Effector memory CD8-positive, alpha-beta T cell (primary cell): ENCODE data around the gene MAN1A1.
"Not testable (repeated sequence)": the region's sequence is repeated elsewhere in the genome, so short reads cannot be mapped to it uniquely, and the experiment has no call there.

ENCODE experiments used
- ATAC-seq: fragments of 150-1000 bp; cut with Tn5 transposase; replicated peaks from 2 replicates; pipeline ENCODE4 v1.10.0; 2021; ENCODE audit warnings: mild to moderate bottlenecking, moderate library complexity
- DNase-seq, 3 experiments: peaks; one replicate each; pipeline ENCODE4 v3.0.0; 2021
- H3K27ac Mint-ChIP-seq, 2 donors: one replicate each; pipeline ENCODE4 v1.8.0; 2022; ENCODE audit warnings: mild to moderate bottlenecking in 2 of 2, mixed read lengths in 2 of 2, moderate library complexity in 2 of 2
- H3K27me3 Mint-ChIP-seq, 2 donors: one replicate each; pipeline ENCODE4 v1.8.0; 2022; ENCODE audit warnings: mixed read lengths in 2 of 2
- H3K36me3 Mint-ChIP-seq: one replicate; pipeline ENCODE4 v1.8.0; 2022; ENCODE audit warnings: mild to moderate bottlenecking, moderate library complexity, mixed read lengths; ENCODE audit not compliant: insufficient read depth
- H3K4me1 Mint-ChIP-seq, 2 donors: one replicate each; pipeline ENCODE4 v1.8.0; 2022; ENCODE audit warnings: low read depth in 2 of 2, mixed read lengths in 2 of 2
- H3K4me3 Mint-ChIP-seq, 2 donors: one replicate each; pipeline ENCODE4 v1.8.0; 2022; ENCODE audit warnings: mild to moderate bottlenecking in 2 of 2, mixed read lengths in 2 of 2, moderate library complexity in 2 of 2
- H3K9me3 Mint-ChIP-seq, 2 donors: one replicate each; pipeline ENCODE4 v1.8.0; 2022; ENCODE audit warnings: mixed read lengths in 2 of 2

The MAN1A1 gene

DNA sequence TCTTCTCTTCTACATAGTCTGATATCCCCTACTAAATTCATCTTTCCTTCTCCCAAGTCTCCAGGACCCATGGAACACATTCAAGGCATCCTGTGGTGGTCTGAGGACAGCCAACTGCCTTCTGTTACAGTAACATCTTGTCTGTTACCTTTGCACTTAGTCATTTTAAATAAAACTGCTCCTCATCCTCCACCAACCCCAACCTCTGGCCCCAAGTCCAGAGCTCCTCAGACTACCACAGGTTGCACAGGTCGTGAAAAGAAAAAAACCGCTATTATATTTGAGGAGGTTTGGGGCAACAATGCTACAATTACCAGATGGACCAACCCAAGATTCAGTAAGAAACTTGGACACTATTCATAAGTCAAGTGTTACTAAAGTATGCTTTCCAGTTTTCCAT lies 49.9 kb downstream of the MAN1A1 start:
- no peak for ATAC-seq
- no peak overlapping the region for H3K27ac Mint-ChIP-seq

DNA sequence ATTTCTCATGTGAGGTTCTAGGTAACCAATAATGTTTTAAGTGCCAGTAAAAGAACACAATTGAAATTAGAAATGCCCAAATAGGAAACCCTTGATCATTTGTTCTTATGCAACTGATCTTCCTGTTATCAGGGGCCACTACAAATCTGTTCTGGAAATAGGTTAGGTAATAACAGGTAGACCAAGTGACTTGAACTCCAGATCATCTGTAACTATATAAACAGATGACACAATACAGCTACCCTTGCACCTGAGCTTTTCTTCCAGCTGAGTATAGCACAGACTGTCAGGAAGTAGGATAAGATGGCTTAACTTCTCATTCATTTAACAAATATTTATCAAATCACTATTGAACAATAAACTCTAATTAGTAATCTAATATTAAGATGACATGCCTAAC lies 52.5 kb downstream of the MAN1A1 start:
- H3K9me3 Mint-ChIP-seq = no peaks in the 10 kb centered on the region
- H3K27ac Mint-ChIP-seq = peak overlapping the region in 1 of 2 donors; percentile 35
- H3K27me3 Mint-ChIP-seq = no peaks in the 10 kb centered on the region
- no peak for ATAC-seq
- DNase-seq = no peak
- H3K36me3 Mint-ChIP-seq = peaks cover 7% of the 10 kb centered on the region
- peaks cover 3 to 9% of the 10 kb centered on the region in 2 donors for H3K4me1 Mint-ChIP-seq
- H3K4me3 Mint-ChIP-seq = no peak overlapping the region

More for the DNA sequence above, 49.9 kb downstream of the MAN1A1 start:
- H3K9me3 Mint-ChIP-seq = no peaks in the 10 kb centered on the region
- H3K4me3 Mint-ChIP-seq = no peak overlapping the region
- DNase-seq = no peak
- peaks cover 16% of the 10 kb centered on the region for H3K36me3 Mint-ChIP-seq
- no peaks in the 10 kb centered on the region for H3K27me3 Mint-ChIP-seq
- H3K4me1 Mint-ChIP-seq = peaks cover 3 to 18% of the 10 kb centered on the region in 2 donors

DNA sequence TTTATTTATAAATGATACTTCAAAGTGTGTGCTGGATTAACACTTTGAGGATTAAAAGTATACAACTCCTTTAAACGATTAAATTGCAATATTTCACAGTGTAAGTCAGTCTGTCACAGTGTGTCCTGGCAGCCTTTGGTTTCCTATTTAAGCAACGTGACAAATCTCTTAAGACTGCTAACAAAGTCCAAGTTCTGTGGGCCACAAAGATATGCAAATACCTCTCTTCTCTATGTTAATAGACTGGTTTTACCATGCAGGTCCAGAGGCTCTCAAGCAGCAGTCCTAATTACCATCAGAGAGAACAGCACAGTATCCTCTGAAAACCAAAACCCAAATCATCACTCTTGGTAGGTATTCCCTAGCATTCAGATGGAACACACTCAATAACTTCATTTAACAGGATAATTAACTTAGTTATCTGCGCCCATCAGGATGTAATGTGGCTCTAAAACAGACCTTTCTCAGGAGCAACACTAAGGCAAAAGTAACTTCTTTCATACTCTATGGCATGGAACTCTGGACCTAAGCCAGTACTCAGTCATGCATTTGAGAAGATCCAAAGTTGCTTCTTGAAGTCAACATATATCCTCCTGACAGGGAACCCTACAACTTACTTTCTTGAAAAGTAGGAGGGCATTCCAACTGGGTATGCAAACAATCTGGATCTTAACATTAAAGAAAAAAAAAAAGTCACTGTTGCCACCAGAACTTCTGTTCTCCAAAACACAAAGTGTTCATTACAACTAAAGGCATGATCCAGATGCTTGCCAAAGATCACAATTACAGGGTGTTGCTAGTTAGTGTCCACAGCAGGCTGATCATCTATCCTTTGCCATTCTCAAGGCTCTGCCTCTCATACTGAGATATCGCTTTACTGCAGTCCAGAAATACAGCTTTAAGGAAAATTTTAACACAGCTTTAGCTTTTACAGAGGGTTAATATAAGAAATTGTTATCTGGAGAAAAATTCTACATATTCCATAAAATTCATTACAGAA lies 53.2 kb downstream of the MAN1A1 start:
- DNase-seq (no peak), ATAC-seq (no peak)
- Mint-ChIP-seq H3K4me3 (no peak overlapping the region), H3K4me1 (peaks cover 3 to 9% of the 10 kb centered on the region in 2 donors), H3K27me3 (no peaks in the 10 kb centered on the region), H3K9me3 (no peaks in the 10 kb centered on the region), H3K36me3 (peaks cover 7% of the 10 kb centered on the region), H3K27ac (peak overlapping the region in 1 of 2 donors; percentile 35)

DNA sequence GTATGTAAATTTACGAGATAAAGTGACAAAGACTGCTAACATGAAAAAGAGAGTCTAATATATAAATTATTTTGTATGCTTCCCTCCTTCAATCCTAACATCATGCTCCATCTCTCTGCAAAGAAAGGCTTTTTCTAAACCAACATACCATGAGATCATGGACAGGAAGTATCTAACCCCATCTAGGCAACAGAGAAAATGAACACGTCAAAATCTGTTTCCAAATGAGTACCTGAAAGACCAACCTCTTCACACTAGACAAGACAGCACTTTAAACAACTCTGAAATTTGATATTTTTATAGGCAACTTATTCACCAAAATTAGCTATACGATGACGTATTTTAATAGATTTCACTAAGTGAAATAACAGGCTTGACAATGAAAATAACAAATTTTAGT lies 54.6 kb downstream of the MAN1A1 start:
- DNase-seq (no peak), ATAC-seq (no peak)
- no peak overlapping the region for H3K27ac Mint-ChIP-seq
- no peaks in the 10 kb centered on the region for H3K9me3 Mint-ChIP-seq
- no peaks in the 10 kb centered on the region for H3K27me3 Mint-ChIP-seq
- H3K36me3 Mint-ChIP-seq = peaks cover 4% of the 10 kb centered on the region
- H3K4me1 Mint-ChIP-seq = peaks cover 6 to 9% of the 10 kb centered on the region in 2 donors
- no peak overlapping the region for H3K4me3 Mint-ChIP-seq

DNA sequence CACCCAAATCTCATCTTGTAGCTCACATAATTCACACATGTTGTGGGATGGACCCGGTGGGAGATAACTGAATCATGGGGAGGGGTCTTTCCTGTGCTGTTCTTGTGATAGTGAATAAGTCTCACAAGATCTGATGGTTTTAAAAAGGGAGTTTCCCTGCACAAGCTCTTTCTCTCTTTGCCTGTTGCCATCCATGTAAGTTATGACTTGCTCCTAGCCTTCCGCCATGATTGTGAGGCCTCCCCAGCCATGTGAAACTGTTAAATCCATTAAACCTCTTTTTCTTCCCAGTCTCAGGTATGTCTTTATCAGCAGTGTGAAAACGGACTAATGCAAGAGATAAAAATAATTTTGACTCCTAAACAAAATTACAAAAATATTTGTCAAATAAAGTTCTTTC lies 58.5 kb downstream of the MAN1A1 start:
- not testable (repeated sequence) for DNase-seq, H3K36me3 Mint-ChIP-seq, ATAC-seq, H3K4me3 Mint-ChIP-seq, H3K9me3 Mint-ChIP-seq, H3K27me3 Mint-ChIP-seq, H3K27ac Mint-ChIP-seq
- H3K4me1 Mint-ChIP-seq = peaks cover 3 to 10% of the 10 kb centered on the region in 2 donors

DNA sequence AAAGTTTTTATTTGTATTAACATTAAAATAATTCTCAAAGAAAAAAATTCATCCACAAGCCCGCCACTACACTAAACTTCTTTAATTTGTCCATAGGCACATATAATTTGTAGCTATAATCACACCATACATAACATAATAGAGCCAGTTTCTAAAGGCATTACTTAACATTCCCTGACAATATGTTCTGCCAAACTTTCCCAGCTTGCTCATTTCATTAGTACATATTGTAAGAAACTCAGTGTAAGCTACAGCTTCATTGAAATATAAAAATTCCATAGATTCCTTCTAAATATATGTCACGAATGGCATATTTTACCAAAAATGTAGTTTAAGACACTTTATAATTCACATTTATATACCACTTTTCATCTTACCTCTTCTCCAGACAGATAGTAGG lies 59.3 kb downstream of the MAN1A1 start:
- Mint-ChIP-seq H3K27ac (no peak overlapping the region), H3K4me3 (no peak overlapping the region), H3K9me3 (no peaks in the 10 kb centered on the region), H3K36me3 (no peaks in the 10 kb centered on the region), H3K27me3 (no peaks in the 10 kb centered on the region), H3K4me1 (peaks cover 3 to 8% of the 10 kb centered on the region in 2 donors)
- ATAC-seq (no peak), DNase-seq (no peak)

DNA sequence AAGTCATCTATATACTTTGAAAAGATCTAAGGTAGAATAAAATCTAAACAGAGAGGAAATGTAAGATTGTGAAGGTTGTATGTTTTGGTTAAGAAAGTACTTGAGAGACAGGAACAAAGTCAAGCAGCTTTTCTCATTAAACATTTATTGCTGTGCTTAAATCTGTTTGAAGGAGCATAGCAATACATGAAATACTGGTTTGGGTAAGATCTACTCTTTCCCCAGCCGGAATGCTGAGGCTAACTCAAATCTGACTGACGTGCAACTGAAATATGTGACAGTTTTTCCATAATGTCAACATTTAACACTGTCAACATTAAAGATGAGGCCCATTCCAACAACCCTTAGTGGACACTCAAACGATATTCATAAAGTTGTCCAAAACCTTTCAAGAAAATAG lies 59.9 kb downstream of the MAN1A1 start:
- H3K27me3 Mint-ChIP-seq = no peaks in the 10 kb centered on the region

DNA sequence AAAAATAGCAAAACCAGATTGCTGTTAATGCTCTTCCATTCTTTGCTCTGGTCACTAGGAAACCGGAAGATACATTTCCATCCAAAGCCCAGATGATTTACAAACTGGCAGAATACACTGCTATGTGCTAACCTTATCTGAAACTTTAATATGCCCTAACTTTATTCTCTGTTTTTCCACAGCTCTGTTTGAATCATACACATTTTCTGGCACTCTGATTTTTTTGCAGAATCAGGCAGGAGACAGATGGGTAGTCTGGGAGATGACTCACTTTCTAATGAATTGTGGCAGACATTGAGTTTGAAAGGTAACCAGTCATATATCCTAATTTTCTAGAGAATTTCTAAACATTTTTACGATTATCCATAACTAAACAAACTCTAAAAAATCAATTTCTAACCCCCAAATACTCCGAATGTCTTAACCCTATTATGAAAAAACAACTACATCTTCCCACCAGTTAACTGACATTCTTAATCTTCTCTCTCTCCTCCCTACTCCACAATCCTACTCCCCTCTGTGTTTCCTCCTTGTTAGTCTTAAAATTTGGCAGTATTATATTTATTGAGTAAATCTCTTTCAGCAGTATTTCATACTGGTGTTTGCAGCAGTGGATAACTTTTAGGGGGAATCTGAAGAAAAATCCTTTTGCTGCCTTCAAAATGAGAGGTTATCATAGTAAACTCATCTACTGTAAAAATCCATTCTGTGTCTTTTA lies 63.5 kb downstream of the MAN1A1 start:
- Mint-ChIP-seq H3K9me3 (no peaks in the 10 kb centered on the region), H3K4me1 (peaks cover 10% of the 10 kb centered on the region in 2 donors), H3K4me3 (no peak overlapping the region), H3K36me3 (peaks cover 4% of the 10 kb centered on the region), H3K27ac (no peak overlapping the region), H3K27me3 (no peaks in the 10 kb centered on the region)
- no peak for ATAC-seq
- no peak for DNase-seq

More for the DNA sequence above, 59.9 kb downstream of the MAN1A1 start:
- no peaks in the 10 kb centered on the region for H3K9me3 Mint-ChIP-seq
- no peak for ATAC-seq
- no peak overlapping the region for H3K4me3 Mint-ChIP-seq
- no peak for DNase-seq
- H3K36me3 Mint-ChIP-seq = no peaks in the 10 kb centered on the region
- peaks cover 5 to 6% of the 10 kb centered on the region in 2 donors for H3K4me1 Mint-ChIP-seq
- no peak overlapping the region for H3K27ac Mint-ChIP-seq

DNA sequence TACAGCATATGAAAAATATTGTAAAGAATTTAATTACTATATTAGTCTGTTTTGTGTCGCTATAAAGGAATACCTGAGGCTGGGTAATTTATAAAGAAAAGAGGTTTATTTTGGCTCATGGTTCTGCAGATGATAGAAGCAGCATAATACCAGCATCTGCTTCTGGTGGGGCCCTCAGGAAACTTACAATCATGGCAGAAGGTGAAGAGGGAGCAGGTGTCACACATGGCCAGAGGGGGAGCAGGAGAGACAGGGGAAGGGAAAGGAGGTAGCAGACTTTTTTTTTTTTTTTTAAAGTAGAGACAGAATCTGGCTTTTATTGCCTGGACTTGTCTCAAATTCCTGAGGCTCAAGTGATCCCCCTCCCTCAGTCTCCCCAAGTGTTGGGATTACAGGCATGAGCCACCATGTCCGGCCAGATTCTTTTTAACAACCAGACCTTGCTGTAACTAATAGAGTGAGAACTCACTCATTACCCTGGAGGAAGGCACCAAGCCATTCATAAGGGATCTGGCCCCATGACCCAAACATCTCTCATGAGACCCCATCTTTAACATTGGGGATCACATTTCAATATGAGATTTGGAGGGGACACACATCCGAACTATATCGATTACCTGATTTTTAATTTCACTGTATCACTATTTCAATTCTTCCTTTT lies 64.6 kb downstream of the MAN1A1 start:
- DNase-seq (peak; percentile 4 to 12 (median 7)), ATAC-seq (peak; percentile 59)
- no peak overlapping the region for H3K4me3 Mint-ChIP-seq
- no peaks in the 10 kb centered on the region for H3K27me3 Mint-ChIP-seq
- peaks cover 9 to 10% of the 10 kb centered on the region in 2 donors for H3K4me1 Mint-ChIP-seq
- H3K9me3 Mint-ChIP-seq = no peaks in the 10 kb centered on the region
- H3K27ac Mint-ChIP-seq = no peak overlapping the region
- H3K36me3 Mint-ChIP-seq = peaks cover 4% of the 10 kb centered on the region

DNA sequence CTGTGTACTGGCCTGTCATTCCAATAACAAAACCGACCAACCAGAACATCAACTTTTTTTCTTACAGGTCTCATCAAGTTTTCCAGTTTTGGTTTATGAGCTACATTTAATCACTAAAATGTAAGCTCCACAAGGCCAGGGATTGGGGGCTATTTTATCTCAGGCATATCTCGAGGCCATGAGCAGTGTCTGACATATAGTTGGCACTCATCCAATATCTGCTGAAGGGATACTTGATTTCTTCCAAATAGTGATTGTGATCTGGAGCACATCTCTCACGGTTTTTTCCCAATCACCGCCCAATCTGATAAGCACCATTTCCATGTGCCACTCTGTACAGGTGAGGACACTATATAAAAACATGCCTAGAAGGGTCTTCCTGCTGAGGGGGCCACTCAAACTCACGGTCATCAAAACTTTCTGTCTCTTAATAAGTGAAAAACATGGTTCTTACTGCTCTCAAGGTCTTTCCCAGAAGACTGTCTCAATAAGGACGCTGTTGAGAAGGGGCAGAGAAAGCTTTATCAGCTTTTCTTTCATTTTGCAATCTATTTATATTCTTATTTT lies 65.5 kb downstream of the MAN1A1 start:
- Mint-ChIP-seq H3K27me3 (no peaks in the 10 kb centered on the region), H3K9me3 (no peaks in the 10 kb centered on the region), H3K27ac (no peak overlapping the region), H3K4me3 (no peak overlapping the region), H3K36me3 (peaks cover 4% of the 10 kb centered on the region), H3K4me1 (peaks cover 9 to 10% of the 10 kb centered on the region in 2 donors)
- DNase-seq (no peak), ATAC-seq (no peak)

DNA sequence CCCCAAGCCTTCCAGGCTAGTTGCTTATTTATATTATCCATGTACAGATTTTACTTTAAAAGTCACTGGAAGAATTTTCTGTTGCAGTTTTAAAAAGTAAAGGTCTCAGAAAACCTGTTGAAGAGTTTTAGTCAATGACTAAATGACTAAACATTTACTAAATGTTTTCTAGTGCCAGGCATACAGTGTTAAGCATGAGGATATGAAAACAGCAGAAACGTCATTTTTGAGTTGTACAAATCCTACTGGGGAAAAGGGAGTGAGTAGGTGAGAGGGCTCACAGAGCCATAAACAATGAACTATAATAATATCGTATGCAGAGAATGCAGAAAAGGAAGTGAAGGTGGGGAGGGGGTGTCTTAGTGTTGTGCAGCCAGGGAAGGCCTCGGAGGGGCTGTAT lies 66.3 kb downstream of the MAN1A1 start:
- Mint-ChIP-seq H3K4me3 (no peak overlapping the region), H3K36me3 (peaks cover 4% of the 10 kb centered on the region), H3K4me1 (peaks cover 9 to 10% of the 10 kb centered on the region in 2 donors), H3K27ac (no peak overlapping the region), H3K27me3 (no peaks in the 10 kb centered on the region), H3K9me3 (no peaks in the 10 kb centered on the region)
- DNase-seq (no peak), ATAC-seq (no peak)

DNA sequence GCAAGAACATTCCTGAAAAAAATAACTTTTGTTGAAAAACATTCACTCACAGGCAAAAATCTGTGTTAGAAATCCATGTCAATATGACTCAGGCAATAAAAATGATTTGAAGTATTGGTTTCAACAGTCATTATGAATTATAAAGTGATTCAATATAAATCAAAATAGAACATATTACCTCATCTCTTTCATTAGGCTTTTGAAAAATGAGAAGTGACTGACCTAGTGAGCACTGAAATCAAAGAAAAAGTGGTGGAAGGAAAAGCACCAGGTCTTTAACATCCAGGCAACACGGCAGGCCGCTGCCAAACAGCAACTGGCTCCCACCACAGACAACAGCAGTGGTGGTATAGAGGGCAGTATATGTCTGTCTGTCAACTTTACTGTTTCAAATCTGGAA lies 68.9 kb downstream of the MAN1A1 start:
- H3K36me3 Mint-ChIP-seq = peaks cover 4% of the 10 kb centered on the region
- ATAC-seq (no peak), DNase-seq (no peak)
- H3K9me3 Mint-ChIP-seq = no peaks in the 10 kb centered on the region
- H3K4me1 Mint-ChIP-seq = peaks cover 8 to 9% of the 10 kb centered on the region in 2 donors
- no peaks in the 10 kb centered on the region for H3K27me3 Mint-ChIP-seq
- no peak overlapping the region for H3K4me3 Mint-ChIP-seq
- no peak overlapping the region for H3K27ac Mint-ChIP-seq

DNA sequence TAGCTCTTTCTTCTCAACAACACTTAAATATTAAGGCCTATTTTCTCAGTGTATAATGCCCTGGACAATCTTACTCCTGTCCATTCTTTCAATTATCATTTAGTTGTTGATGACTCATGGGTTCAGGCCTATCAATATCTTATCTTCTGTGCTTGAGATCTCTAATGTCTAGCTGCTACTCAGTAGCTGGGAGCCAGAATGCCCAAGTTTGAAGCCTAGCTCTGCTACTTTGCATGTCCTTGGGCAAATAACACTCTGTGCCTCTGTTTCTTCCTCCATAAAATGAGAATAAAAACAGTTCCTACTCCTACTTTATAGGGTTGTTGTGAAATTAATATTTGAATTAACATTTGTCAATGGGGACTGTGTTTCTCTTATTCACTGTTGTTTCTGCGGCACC lies 69.5 kb downstream of the MAN1A1 start:
- Mint-ChIP-seq H3K9me3 (no peaks in the 10 kb centered on the region), H3K4me3 (no peak overlapping the region), H3K27me3 (no peaks in the 10 kb centered on the region), H3K27ac (no peak overlapping the region), H3K4me1 (peaks cover 8 to 9% of the 10 kb centered on the region in 2 donors), H3K36me3 (peaks cover 4% of the 10 kb centered on the region)
- no peak for ATAC-seq
- DNase-seq = no peak
